CD4-positive, alpha-beta T cell treated with Interleukin-21 for 1 hour (primary cell): Measurements from ENCODE around the gene AVL9.
"Not testable (repeated sequence)": the region's sequence is repeated elsewhere in the genome, so short reads cannot be mapped to it uniquely, and the experiment has no call there.

Experiments
- DNase-seq: peaks from one replicate; pipeline ENCODE4 v3.0.0-alpha.2; 2020

Gene AVL9

GRCh38 chr7:32496052-32496813 lies 944 bp downstream of the AVL9 start:
- no peak for DNase-seq

- not testable (repeated sequence) for DNase-seq
Measured at GRCh38 chr7:32499755-32500154, 4.5 kb downstream of the AVL9 start.

GRCh38 chr7:32500216-32500615 lies 4.9 kb downstream of the AVL9 start:
- not testable (repeated sequence) for DNase-seq

GRCh38 chr7:32500922-32501341 lies 5.6 kb downstream of the AVL9 start:
- no peak for DNase-seq

- no peak for DNase-seq
Measured at GRCh38 chr7:32501522-32501921, 6.2 kb downstream of the AVL9 start.

GRCh38 chr7:32502728-32503127 lies 7.4 kb downstream of the AVL9 start:
- no peak for DNase-seq

- no peak for DNase-seq
Measured at GRCh38 chr7:32506266-32507054, 11.2 kb downstream of the AVL9 start.

- DNase-seq = no peak
Measured at GRCh38 chr7:32507414-32507813, 12.1 kb downstream of the AVL9 start.

- DNase-seq = no peak
Measured at GRCh38 chr7:32511791-32512190, 16.5 kb downstream of the AVL9 start.

- no peak for DNase-seq
Measured at GRCh38 chr7:32513210-32513609, 17.9 kb downstream of the AVL9 start.

- DNase-seq = no peak
Measured at GRCh38 chr7:32515890-32516550, 20.7 kb downstream of the AVL9 start.

- no peak for DNase-seq
Measured at GRCh38 chr7:32516551-32517100, 21.3 kb downstream of the AVL9 start.

- no peak for DNase-seq
Measured at GRCh38 chr7:32518534-32519140, 23.3 kb downstream of the AVL9 start.

GRCh38 chr7:32519763-32520162 lies 24.5 kb downstream of the AVL9 start:
- DNase-seq = no peak

- no peak for DNase-seq
Measured at GRCh38 chr7:32522746-32523530, 27.6 kb downstream of the AVL9 start.

GRCh38 chr7:32524631-32525030 lies 29.3 kb downstream of the AVL9 start:
- DNase-seq = no peak

GRCh38 chr7:32525839-32526238 lies 30.6 kb downstream of the AVL9 start:
- DNase-seq = no peak

GRCh38 chr7:32531402-32531801 lies 36.1 kb downstream of the AVL9 start:
- no peak for DNase-seq

- no peak for DNase-seq
Measured at GRCh38 chr7:32532086-32532485, 36.8 kb downstream of the AVL9 start.

- DNase-seq = no peak
Measured at GRCh38 chr7:32532716-32533115, 37.4 kb downstream of the AVL9 start.

- DNase-seq = no peak
Measured at GRCh38 chr7:32533276-32534029, 38.2 kb downstream of the AVL9 start.
